Progenitor cell of endocrine pancreas (in vitro differentiated cells): Measurements from ENCODE around the gene KLHL22. TPM values are rescaled to one million over a fixed set of nuclear protein-coding genes. Genes with fewer than 3 reads are reported as not detected.

Experiments
- DNase-seq: peaks from one replicate; pipeline ENCODE4 v3.0.0; 2021; ENCODE audit warnings: low spot score; ENCODE audit not compliant: unreplicated experiment
- H3K27ac Mint-ChIP-seq: 2 replicates; pipeline ENCODE4 v1.8.0; 2021; ENCODE audit warnings: mild to moderate bottlenecking, moderate library complexity, mixed read lengths
- H3K27me3 Mint-ChIP-seq: 2 replicates; pipeline ENCODE4 v1.8.0; 2021; ENCODE audit warnings: mixed read lengths
- H3K36me3 Mint-ChIP-seq: 2 replicates; pipeline ENCODE4 v1.8.0; 2022; ENCODE audit warnings: mixed read lengths; ENCODE audit not compliant: insufficient read depth
- H3K4me1 Mint-ChIP-seq: 2 replicates; pipeline ENCODE4 v1.8.0; 2021; ENCODE audit warnings: low read depth, mixed read lengths
- H3K4me3 Mint-ChIP-seq: 2 replicates; pipeline ENCODE4 v1.8.0; 2021; ENCODE audit warnings: low read depth, mild to moderate bottlenecking, moderate library complexity, mixed read lengths
- H3K9me3 Mint-ChIP-seq: 2 replicates; pipeline ENCODE4 v1.8.0; 2021; ENCODE audit warnings: low read depth, mixed read lengths
- CTCF ChIP-seq: fragments of 200-600 bp; sonication (generic); IDR thresholded peaks from one replicate; pipeline ENCODE4 v1.5.0; 2021; ENCODE audit warnings: antibody characterized with exemption, mild to moderate bottlenecking; ENCODE audit not compliant: unreplicated experiment
- total RNA-seq: library from RNA; stranded (reverse); gene quantifications from 2 replicates; pipeline ENCODE4 v1.2.1, GENCODE V29; 2021

The KLHL22 gene
- total RNA-seq, 1 donor from 2014 or later: 47.3 TPM

- Mint-ChIP-seq H3K36me3 (peaks cover 3% of the 10 kb centered on the region), H3K9me3 (no peaks in the 10 kb centered on the region), H3K4me1 (peaks cover 22% of the 10 kb centered on the region), H3K27me3 (no peaks in the 10 kb centered on the region), H3K27ac (peak overlapping the region; percentile 53), H3K4me3 (no peak overlapping the region)
- DNase-seq: no peak
- TF ChIP-seq CTCF: no peak
Measured at GRCh38 chr22:20522134-20523004, 26.8 kb upstream of the KLHL22 start.

- no peaks in the 10 kb centered on the region for H3K27me3 Mint-ChIP-seq
Measured at GRCh38 chr22:20520093-20520511, 24.5 kb upstream of the KLHL22 start.

GRCh38 chr22:20519558-20519957 lies 24.0 kb upstream of the KLHL22 start:
- Mint-ChIP-seq H3K9me3 (no peaks in the 10 kb centered on the region), H3K27ac (no peak overlapping the region), H3K4me3 (no peak overlapping the region), H3K4me1 (peaks cover 26% of the 10 kb centered on the region), H3K27me3 (no peaks in the 10 kb centered on the region), H3K36me3 (peaks cover 5% of the 10 kb centered on the region)
- no peak for DNase-seq
- no peak for TF ChIP-seq CTCF

More at GRCh38 chr22:20520093-20520511, 24.5 kb upstream of the KLHL22 start:
- Mint-ChIP-seq H3K36me3 (peaks cover 5% of the 10 kb centered on the region), H3K9me3 (no peaks in the 10 kb centered on the region), H3K4me1 (peaks cover 26% of the 10 kb centered on the region), H3K4me3 (no peak overlapping the region), H3K27ac (no peak overlapping the region)
- DNase-seq: no peak
- no peak for TF ChIP-seq CTCF

GRCh38 chr22:20517841-20518592 lies 22.4 kb upstream of the KLHL22 start:
- H3K27ac Mint-ChIP-seq: peak overlapping the region; percentile 78
- no peak for TF ChIP-seq CTCF
- no peaks in the 10 kb centered on the region for H3K9me3 Mint-ChIP-seq
- DNase-seq: no peak
- peaks cover 16% of the 10 kb centered on the region for H3K4me1 Mint-ChIP-seq
- H3K27me3 Mint-ChIP-seq: no peaks in the 10 kb centered on the region
- H3K4me3 Mint-ChIP-seq: no peak overlapping the region
- H3K36me3 Mint-ChIP-seq: peaks cover 8% of the 10 kb centered on the region

- Mint-ChIP-seq H3K36me3 (peaks cover 8% of the 10 kb centered on the region), H3K4me3 (no peak overlapping the region), H3K27ac (peak overlapping the region; percentile 78), H3K4me1 (peaks cover 14% of the 10 kb centered on the region), H3K27me3 (no peaks in the 10 kb centered on the region), H3K9me3 (no peaks in the 10 kb centered on the region)
- DNase-seq: no peak
- no peak for TF ChIP-seq CTCF
Measured at GRCh38 chr22:20517422-20517821, 21.8 kb upstream of the KLHL22 start.
